Stomach (tissue), 19 donors: ENCODE measurements around the gene DBNDD2. TPM values are rescaled to one million over a fixed set of nuclear protein-coding genes. Genes with fewer than 3 reads are reported as not detected.

Source experiments
- DNase-seq, 2 donors: peaks; one replicate each; pipeline versions ENCODE4 v3.0.0 to v3.0.0-alpha.2; 2013 to 2019
- H3K27ac ChIP-seq, 5 donors: fragments of 200-600 bp in 4 of 5; sonication (generic) in 4 of 5; one replicate each; pipeline ENCODE4 v1.5.1; 2013 to 2019; ENCODE audit warnings: mild to moderate bottlenecking in 1 of 5, moderate library complexity in 1 of 5
- H3K27me3 ChIP-seq, 3 donors: fragments of 200-600 bp; sonication (generic); one replicate each; pipeline ENCODE4 v1.5.1; 2017 to 2019; ENCODE audit warnings: mixed run types in 1 of 3
- H3K36me3 ChIP-seq, 4 donors: fragments of 200-600 bp; sonication (generic); 1 replicate in 3 of 4; 2 replicates in 1 of 4; pipeline ENCODE4 v1.5.1; 2016 to 2019
- H3K4me1 ChIP-seq, 4 donors: fragments of 200-600 bp; sonication (generic); one replicate each; pipeline ENCODE4 v1.5.1; 2016 to 2019
- H3K4me3 ChIP-seq, 4 donors: fragments of 200-600 bp; sonication (generic) in 3 of 4; one replicate each; pipeline ENCODE4 v1.5.1; 2016 to 2019; ENCODE audit warnings: mild to moderate bottlenecking in 1 of 4
- H3K9me3 ChIP-seq, 4 donors: fragments of 200-600 bp; sonication (generic); one replicate each; pipeline ENCODE4 v1.5.1; 2016 to 2019
- CTCF ChIP-seq, 7 experiments: fragments of 450-650 bp in 4 of 7; fragments of 200-600 bp in 3 of 7; sonication (generic) in 3 of 7; IDR thresholded peaks; one replicate each; pipeline ENCODE4 v1.5.1; 2016 to 2019; ENCODE audit warnings: antibody characterized with exemption in 7 of 7, control low read depth in 2 of 7, mild to moderate bottlenecking in 1 of 7
- EP300 ChIP-seq: sonication (generic); formaldehyde crosslinking; IDR thresholded peaks from one replicate; pipeline ENCODE4 v1.6.1; 2017; ENCODE audit warnings: antibody characterized with exemption
- POLR2A ChIP-seq, 4 donors: fragments of 450-650 bp; IDR thresholded peaks; one replicate each; pipeline ENCODE4 v1.6.1; 2016; ENCODE audit warnings: antibody characterized with exemption in 4 of 4, control low read depth in 2 of 4, mild to moderate bottlenecking in 1 of 4, moderate library complexity in 1 of 4
- POLR2AphosphoS5 ChIP-seq, 3 donors: sonication (generic); formaldehyde crosslinking; IDR thresholded peaks; one replicate each; pipeline ENCODE4 v1.6.1; 2016; ENCODE audit warnings: antibody characterized with exemption in 3 of 3
- WGBS, 5 donors: extraction: QIAGEN DNeasy Blood & Tissue Kit in 3 of 5; methylation state at CpG; one replicate each; pipeline versions ENCODE4 v1.1.5 to v1.1.7; 2013 to 2018; 5-methylcytosine and 5-hydroxymethylcytosine counted together
- intact Hi-C: fragments of 100-400 bp; cut with DNase I; formaldehyde crosslinking; loops from one replicate; pipeline ENCODE4 v1.15.1; 2023; ENCODE audit warnings: low total_unique reads
- long read RNA-seq, 10 donors: transcript quantifications; one replicate each; lab custom pipeline, GENCODE V29; 2026
- polyA plus RNA-seq, 3 donors: library from polyadenylated mRNA; stranded (reverse); fragments of 200-250 nt; gene quantifications; one replicate each; pipeline ENCODE4 v1.2.3, GENCODE V29; 2013
- total RNA-seq, 5 donors: library from RNA; depleted of rRNA; stranded (reverse); fragments of >200 nt; gene quantifications; one replicate each; pipeline versions ENCODE4 v1.1.0 to v1.2.3, GENCODE V29; 2014 to 2016
- donor health status: healthy with polysubstance abuse.
- donor health status: Bipolar disorder and iron deficiency.
- donor health status: healthy.

The DBNDD2 gene
- total RNA-seq (100 to 1,000 TPM in 1 of 5 donors, 10 to 100 TPM in 4; 10.6 to 131 (median 51.3) TPM), polyA plus RNA-seq (10 to 100 TPM; 55.6 to 90.7 (median 77.6) TPM)
- long read RNA-seq, donor 1, transcript DBNDD2-202 (4 exons, 1,078 nt), result major isoform, 9 of 13 reads
- long read RNA-seq, donor 1, partial matches to known transcripts, result 0 of 13 reads
- long read RNA-seq, donor 1, other reads (novel, unspliced or antisense), result 0 of 13 reads
- long read RNA-seq, donor 2, partial matches to known transcripts, result 0 of 7 reads
- long read RNA-seq, donor 2, other reads (novel, unspliced or antisense), result 0 of 7 reads
- long read RNA-seq, donor 3, transcript DBNDD2-202 (4 exons, 1,078 nt), result major isoform, 5 of 6 reads
- long read RNA-seq, donor 3, partial matches to known transcripts, result 0 of 6 reads
- long read RNA-seq, donor 3, other reads (novel, unspliced or antisense), result 0 of 6 reads
- long read RNA-seq, donor 4, result 0 reads
- long read RNA-seq, donor 5, partial matches to known transcripts, result 0 of 4 reads
- long read RNA-seq, donor 5, other reads (novel, unspliced or antisense), result 0 of 4 reads
- long read RNA-seq, donor 6, transcript DBNDD2-202 (4 exons, 1,078 nt), result major isoform, 8 of 15 reads
- long read RNA-seq, donor 6, transcript DBNDD2-208 (4 exons, 1,118 nt), result minor isoform, 5 of 15 reads
- long read RNA-seq, donor 6, partial matches to known transcripts, result 0 of 15 reads
- long read RNA-seq, donor 6, other reads (novel, unspliced or antisense), result 0 of 15 reads
- long read RNA-seq, donor 7, transcript DBNDD2-202 (4 exons, 1,078 nt), result major isoform, 15 of 22 reads
- long read RNA-seq, donor 7, partial matches to known transcripts, result 0 of 22 reads
- long read RNA-seq, donor 7, other reads (novel, unspliced or antisense), result 0 of 22 reads
- long read RNA-seq, donor 8, transcript DBNDD2-202 (4 exons, 1,078 nt), result major isoform, 5 of 12 reads
- long read RNA-seq, donor 8, partial matches to known transcripts, result 0 of 12 reads
- long read RNA-seq, donor 8, other reads (novel, unspliced or antisense), result 0 of 12 reads
- long read RNA-seq, donor 9, transcript DBNDD2-202 (4 exons, 1,078 nt), result major isoform, 11 of 12 reads
- long read RNA-seq, donor 9, partial matches to known transcripts, result 0 of 12 reads
- long read RNA-seq, donor 9, other reads (novel, unspliced or antisense), result 0 of 12 reads
- long read RNA-seq, donor 10, transcript DBNDD2-202 (4 exons, 1,078 nt), result major isoform, 7 of 10 reads
- long read RNA-seq, donor 10, partial matches to known transcripts, result 0 of 10 reads
- long read RNA-seq, donor 10, other reads (novel, unspliced or antisense), result 0 of 10 reads

GRCh38 chr20:45407783-45408645, at the start of gene DBNDD2:
DBNDD2 (plus strand) TSS chr20:45408289; CDS start chr20:45408468, 179 bp downstream.
- no peak for DNase-seq
- no peaks in the 10 kb centered on the region for H3K27me3 ChIP-seq
- peak within 1 kb of the TSS; percentile 63 to 89 (median 73) for H3K4me3 ChIP-seq
- H3K4me1 ChIP-seq, result peaks cover 18 to 30% (median 29%) of the 10 kb centered on the region in 4 donors
- H3K36me3 ChIP-seq, result peaks cover 21 to 42% (median 34%) of the 10 kb centered on the region in 4 donors
- WGBS, 5 donors, result 65 to 78% (median 72%) methylated on average over 19 to 21 of the region's 21 CpGs
- no peak for TF ChIP-seq CTCF (IDR thresholded peaks at IDR 0.05)
- TF ChIP-seq POLR2AphosphoS5 (IDR thresholded peaks at IDR 0.05), result peak in 1 of 3 donors; percentile 38
- intact Hi-C loops, result no loop called here
- peak within 1 kb of the TSS; percentile 89 to 96 (median 93) for H3K27ac ChIP-seq
- no peaks in the 10 kb centered on the region for H3K9me3 ChIP-seq

GRCh38 chr20:45359069-45359405, 49.1 kb upstream of the DBNDD2 start:
- H3K27me3 ChIP-seq, result no peaks in the 10 kb centered on the region
- 64 to 76% (median 73%) methylated on average over 7 of the region's 7 CpGs for WGBS, 5 donors
- no peak overlapping the region for H3K4me3 ChIP-seq
- no peaks in the 10 kb centered on the region for H3K9me3 ChIP-seq
- peaks cover 50 to 69% (median 58%) of the 10 kb centered on the region in 4 donors for H3K4me1 ChIP-seq
- H3K27ac ChIP-seq, result peak overlapping the region; percentile 7 to 97 (median 95)
- DNase-seq, result peak in 1 of 2 donors; percentile 44
- no peaks in the 10 kb centered on the region for H3K36me3 ChIP-seq
- TF ChIP-seq POLR2A (IDR thresholded peaks at IDR 0.05) (no peak), EP300 (peak; percentile 96), POLR2AphosphoS5 (IDR thresholded peaks at IDR 0.05) (peak; percentile 23 to 65 (median 51)), CTCF (IDR thresholded peaks at IDR 0.05) (no peak)
- intact Hi-C loops, result no loop called here

GRCh38 chr20:45359406-45360148, 48.5 kb upstream of the DBNDD2 start:
- no peak for TF ChIP-seq POLR2AphosphoS5 (IDR thresholded peaks at IDR 0.05)
- no peak for TF ChIP-seq POLR2A (IDR thresholded peaks at IDR 0.05)

More at GRCh38 chr20:45359406-45360148, 48.5 kb upstream of the DBNDD2 start:
- 51 to 54% (median 53%) methylated on average over 9 of the region's 9 CpGs for WGBS, 5 donors
- peaks cover 52 to 74% (median 62%) of the 10 kb centered on the region in 4 donors for H3K4me1 ChIP-seq
- H3K4me3 ChIP-seq, result no peak overlapping the region
- H3K36me3 ChIP-seq, result peaks cover 0 to under 1% (median 0%) of the 10 kb centered on the region in 4 donors
- no peaks in the 10 kb centered on the region for H3K9me3 ChIP-seq
- H3K27ac ChIP-seq, result peak overlapping the region; percentile 62 to 97 (median 95)
- intact Hi-C loops, result no loop called here
- peak in 1 of 2 donors; percentile 53 for DNase-seq
- H3K27me3 ChIP-seq, result no peaks in the 10 kb centered on the region
